HEK293 (cell line): Measurements from ENCODE around the gene THTPA.
"Not testable (repeated sequence)": the region's sequence is repeated elsewhere in the genome, so short reads cannot be mapped to it uniquely, and the experiment has no call there.

ENCODE experiments used
- CTCF ChIA-PET: fragments of 350-600 bp; formaldehyde crosslinking; extraction: SDS; loops from one replicate; lab custom pipeline; 2021; ENCODE audit warnings: antibody characterized with exemption; lab: Yijun Ruan, JAX
- POLR2A ChIA-PET: fragments of 300-600 bp; formaldehyde crosslinking; extraction: SDS; loops from one replicate; lab custom pipeline; 2020; ENCODE audit warnings: antibody characterized with exemption, inconsistent platforms; lab: Yijun Ruan, JAX
- H3K27ac ChIP-seq: fragments of 200-500 bp; sonication (Bioruptor generic); 2 replicates; pipeline ENCODE4 v1.5.1; 2014; ENCODE audit warnings: low read depth, low read length, control low read depth, inconsistent platforms; ENCODE audit errors: extremely low read depth
- H3K36me3 ChIP-seq, 2 experiments: fragments of 200-500 bp in 1 of 2; sonication (Bioruptor generic) in 1 of 2; 1 replicate in 1 of 2; 2 replicates in 1 of 2; pipeline ENCODE4 v1.5.1; 2014 to 2017; ENCODE audit warnings: inconsistent platforms in 2 of 2, low read length in 2 of 2; ENCODE audit not compliant: control insufficient read depth in 2 of 2, insufficient read depth in 1 of 2
- H3K4me1 ChIP-seq: fragments of 200-500 bp; sonication (Bioruptor generic); 2 replicates; pipeline ENCODE4 v1.5.1; 2014; ENCODE audit warnings: mild to moderate bottlenecking, low read length, inconsistent platforms; ENCODE audit not compliant: control insufficient read depth, insufficient read depth
- H3K4me3 ChIP-seq: 2 replicates; pipeline ENCODE4 v1.5.1; 2011; ENCODE audit warnings: low read depth, mild to moderate bottlenecking, control low read depth, low read length, moderate library complexity
- H3K9me3 ChIP-seq: fragments of 200-500 bp; sonication (Bioruptor generic); 2 replicates; pipeline ENCODE4 v1.5.1; 2014; ENCODE audit warnings: low read depth, low read length, inconsistent platforms; ENCODE audit not compliant: control insufficient read depth, insufficient read depth
- PRDM6 ChIP-seq: fragments of 450-650 bp; formaldehyde crosslinking; IDR thresholded peaks from 2 replicates; pipeline ENCODE4 v1.5.1; 2017; ENCODE audit warnings: missing biosample characterization, missing genetic modification characterization
- SCRT1 ChIP-seq: fragments of 450-650 bp; formaldehyde crosslinking; IDR thresholded peaks from 2 replicates; pipeline ENCODE4 v1.5.1; 2016; ENCODE audit warnings: missing biosample characterization, missing genetic modification characterization, borderline replicate concordance

The THTPA gene

DNA sequence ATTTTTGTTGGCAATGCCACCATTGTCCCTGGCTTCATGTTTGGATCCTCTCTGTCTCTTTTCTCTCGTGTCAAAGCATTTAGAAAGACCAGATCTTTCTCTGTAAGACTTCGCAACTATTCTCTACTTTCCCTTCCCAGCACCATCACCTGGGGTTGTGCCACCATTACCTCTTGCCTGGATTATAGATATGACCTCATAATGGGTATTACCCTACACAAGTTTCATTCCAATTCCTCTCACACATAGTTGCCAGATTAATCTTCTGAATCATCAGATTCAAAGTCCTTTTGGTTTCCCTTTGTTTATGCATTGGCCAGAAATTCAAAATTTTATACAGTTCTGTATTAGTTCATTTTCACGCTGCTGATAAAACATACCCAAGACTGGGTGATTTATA, 52.9 kb downstream of the THTPA start (continued):
- no peak for TF ChIP-seq PRDM6 (tag by site-specific recombination)
- TF ChIP-seq SCRT1 (tag by site-specific recombination), result no peak
- TF ChIP-seq, all 188 proteins: peak for 0

DNA sequence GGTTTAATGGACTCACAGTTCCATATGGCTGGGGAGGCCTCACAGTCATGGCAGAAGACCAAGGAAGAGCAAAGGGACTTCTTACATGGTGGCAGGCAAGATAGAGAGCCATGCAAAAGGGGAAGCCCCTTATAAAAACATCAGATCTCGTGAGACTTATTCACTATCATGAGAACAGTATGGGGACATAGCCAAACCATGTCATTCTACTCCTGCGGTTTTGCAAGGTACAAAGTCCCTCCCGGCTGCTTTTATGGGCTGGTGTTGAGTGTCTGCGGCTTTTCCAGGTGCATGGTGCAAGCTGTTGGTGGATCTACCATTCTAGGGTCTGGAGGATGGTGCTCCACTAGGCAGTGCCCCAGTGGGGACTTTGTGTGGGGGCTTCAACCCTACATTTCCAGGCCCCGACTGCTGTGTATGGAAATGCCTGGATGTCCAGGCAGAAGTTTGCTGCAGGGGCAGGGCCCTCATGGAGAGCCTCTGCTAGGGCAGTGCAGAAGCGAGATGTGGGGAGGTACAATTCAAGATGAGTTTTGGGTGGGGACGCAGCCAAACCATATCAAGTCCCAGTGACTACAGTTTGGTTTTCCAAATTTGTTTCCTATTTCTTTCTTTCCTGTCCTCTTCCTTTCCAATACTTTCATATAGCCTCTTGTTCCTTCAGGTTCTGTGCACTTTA, 53.5 kb downstream of the THTPA start:
- H3K4me3 ChIP-seq, CTCF ChIA-PET, H3K36me3 ChIP-seq, H3K27ac ChIP-seq, H3K9me3 ChIP-seq, POLR2A ChIA-PET, H3K4me1 ChIP-seq: not testable (repeated sequence)
